HS-5 (cell line): ENCODE results near the gene SLU7.

Experiments
- DNase-seq: peaks from one replicate; pipeline ENCODE4 v3.0.0-alpha.2; 2012; ENCODE audit warnings: low read depth

Gene SLU7

GRCh38 chr5:160367261-160367660 is 51.6 kb downstream of the SLU7 start:
- DNase-seq, result no peak

- no peak for DNase-seq
These were observed 52.7 kb downstream of the SLU7 start for GRCh38 chr5:160366230-160366629.

GRCh38 chr5:160363660-160364395 is 55.1 kb downstream of the SLU7 start:
- no peak for DNase-seq

GRCh38 chr5:160363211-160363610 is 55.7 kb downstream of the SLU7 start:
- DNase-seq, result no peak

DNA sequence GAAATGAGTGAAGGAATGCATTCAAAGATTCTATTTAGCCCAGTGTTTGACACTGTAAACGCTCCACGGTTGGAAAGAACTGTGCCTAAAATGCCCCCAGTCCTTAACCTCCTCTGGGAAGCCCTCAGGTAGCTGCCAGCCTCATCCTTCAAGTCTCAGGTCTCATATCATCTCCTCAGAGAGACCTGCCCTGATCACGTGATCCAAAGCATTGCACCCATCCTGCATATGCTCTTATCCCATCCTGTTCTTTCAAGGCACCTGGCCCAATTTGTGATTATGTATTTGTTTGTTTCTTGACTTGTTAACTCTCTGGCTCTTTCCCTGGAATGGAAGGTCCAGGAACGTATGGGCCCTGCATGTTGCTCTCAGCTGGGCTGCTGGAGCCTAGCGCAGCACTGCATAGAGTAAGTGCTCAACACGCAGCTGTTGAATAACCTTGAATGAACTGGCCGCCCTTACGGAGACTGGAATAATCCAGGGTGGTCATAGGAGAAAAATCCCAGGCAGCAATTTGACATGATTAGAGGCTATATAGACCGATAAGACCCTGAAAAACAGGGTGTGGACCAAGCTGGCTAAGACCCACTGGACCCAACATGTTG is 57.2 kb downstream of the SLU7 start:
- DNase-seq, result no peak

GRCh38 chr5:160360310-160360709 is 58.6 kb downstream of the SLU7 start:
- DNase-seq, result no peak

GRCh38 chr5:160359816-160360215 is 59.1 kb downstream of the SLU7 start:
- DNase-seq, result no peak

GRCh38 chr5:160359242-160359641 is 59.6 kb downstream of the SLU7 start:
- DNase-seq, result no peak

DNA sequence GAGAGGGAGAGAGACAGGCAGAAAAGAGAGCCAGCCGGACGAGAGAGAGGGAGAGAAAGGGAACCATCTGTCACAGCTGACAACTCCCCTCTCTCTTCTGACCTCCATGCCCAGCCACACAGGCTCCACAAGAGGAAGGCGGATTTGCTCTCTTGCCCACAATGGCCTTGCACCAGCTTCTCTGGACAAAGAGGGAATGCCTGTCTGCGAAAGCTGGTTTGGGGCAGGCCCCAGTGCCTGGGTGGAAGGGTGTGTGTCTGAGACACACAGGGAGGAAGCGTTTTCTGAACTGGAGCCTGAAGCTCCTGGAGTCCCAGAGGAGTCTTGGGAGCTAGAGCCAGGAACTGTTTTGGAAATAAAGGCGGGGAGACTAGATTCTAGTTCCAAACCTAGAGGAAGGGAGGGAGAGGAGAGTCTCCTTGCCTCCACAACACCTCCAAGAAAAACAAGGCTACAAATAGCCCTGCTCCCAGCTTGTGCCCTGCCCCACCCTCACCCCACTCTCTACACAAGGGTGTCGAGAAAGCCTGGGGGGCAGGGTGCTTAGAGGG is 60.9 kb downstream of the SLU7 start:
- DNase-seq, result no peak

DNA sequence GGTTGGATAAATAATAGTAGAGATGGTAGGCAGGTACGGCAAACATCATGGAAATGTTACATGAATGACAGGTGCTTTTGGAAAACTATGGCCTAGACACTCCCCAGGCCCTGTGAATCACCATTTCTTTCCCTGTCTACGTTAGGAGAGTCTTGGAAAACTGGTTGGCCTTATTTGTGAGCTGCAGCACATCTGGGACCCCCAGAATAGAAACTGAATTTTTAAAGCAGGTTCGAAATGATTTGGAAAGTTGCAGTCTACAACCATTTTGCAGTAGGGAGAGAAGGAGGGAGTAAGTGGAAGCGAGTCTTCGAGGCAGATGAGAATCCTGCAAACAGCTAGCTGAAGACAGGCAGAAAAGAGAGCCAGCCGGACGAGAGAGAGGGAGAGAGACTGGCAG is 61.5 kb downstream of the SLU7 start:
- no peak for DNase-seq

DNA sequence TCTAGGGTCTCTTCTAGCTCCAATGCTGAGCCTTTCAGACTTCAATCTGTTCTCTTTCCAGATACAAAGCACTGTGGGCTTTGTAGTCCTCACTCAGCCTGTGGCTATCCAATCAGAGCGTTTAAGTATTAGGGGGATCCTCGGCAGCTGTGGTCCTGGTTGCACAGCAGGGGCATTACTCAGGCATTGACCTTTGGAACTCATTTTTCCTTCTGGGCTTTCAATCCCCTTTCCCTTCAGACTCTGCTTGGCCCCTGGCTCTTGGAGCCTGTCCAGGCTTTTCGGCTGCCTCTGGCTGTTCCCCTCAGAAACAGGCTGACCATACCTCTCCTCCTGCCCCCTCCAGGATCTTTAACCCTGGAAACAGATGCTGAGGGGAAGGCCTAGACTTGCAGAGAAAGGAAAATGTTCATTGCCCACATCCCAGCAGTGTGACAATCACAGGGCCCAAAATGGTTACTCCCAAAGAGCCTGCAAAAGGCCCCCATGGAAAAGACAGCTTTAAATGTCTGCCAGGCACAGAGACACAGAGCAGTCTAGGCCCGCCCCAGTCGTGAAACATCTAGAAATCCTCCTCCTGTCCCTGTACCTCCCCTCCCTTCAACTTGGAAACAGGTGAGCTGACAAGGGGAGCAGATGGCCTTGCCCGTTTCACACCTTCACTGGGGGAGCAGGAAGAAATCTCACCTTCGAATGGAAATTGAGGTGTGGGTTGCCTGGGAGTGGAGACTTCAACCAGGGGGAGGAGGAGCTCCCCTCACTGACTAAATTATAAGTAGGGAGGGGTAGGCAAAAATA is 62.1 kb downstream of the SLU7 start:
- no peak for DNase-seq

DNA sequence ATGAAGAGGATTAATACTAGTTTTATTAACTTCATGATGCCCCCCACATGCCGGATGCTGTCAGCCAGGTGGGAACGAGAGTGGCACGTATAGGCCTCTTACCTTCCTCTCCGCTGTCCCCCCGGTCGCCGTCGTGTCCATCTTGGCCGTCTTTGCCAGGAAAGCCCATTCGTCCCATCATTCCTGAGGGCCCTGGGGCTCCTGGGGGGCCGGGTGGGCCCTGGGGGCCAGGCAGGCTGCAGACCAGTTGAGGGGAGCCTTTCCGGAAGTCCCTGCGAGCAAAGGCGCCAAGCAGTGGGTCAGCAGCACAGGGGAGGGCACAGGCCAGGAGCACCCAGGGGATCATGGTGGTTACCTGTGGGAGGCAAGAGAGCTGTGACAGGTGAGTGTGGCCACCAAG is 64.2 kb downstream of the SLU7 start:
- DNase-seq, result no peak

DNA sequence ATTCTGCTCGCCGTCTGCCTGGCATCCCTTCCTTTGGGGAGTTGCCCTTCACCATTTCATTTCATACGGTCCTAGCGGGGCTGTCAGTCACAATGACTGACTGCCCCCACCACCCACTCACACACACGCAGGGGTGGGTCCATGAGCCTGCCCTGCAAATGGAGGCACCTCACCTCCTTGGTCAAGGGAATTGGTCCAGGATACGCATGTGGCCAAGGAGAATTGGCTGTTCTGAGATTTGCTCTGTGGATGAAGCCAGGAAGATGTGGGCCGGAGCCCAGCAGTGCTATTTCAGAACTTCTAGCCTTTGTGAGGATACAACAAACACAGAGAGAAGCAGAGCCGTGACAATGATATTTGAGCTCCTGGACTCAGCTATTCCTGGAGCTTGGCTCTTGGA is 65.5 kb downstream of the SLU7 start:
- no peak for DNase-seq

GRCh38 chr5:160352308-160352707 is 66.6 kb downstream of the SLU7 start:
- no peak for DNase-seq
